ENCODE measurements around the gene DHCR24. TPM values are rescaled to one million over a fixed set of nuclear protein-coding genes. Genes with fewer than 3 reads are reported as not detected.
A peak's percentile ranks its signal among the peaks of the same experiment; 100 is the strongest.
"Not testable (repeated sequence)": the region's sequence is repeated elsewhere in the genome, so short reads cannot be mapped to it uniquely, and the experiment has no call there.

The DHCR24 gene
- total RNA-seq, result 10 to 100 TPM; 10.7 to 28.7 (median 21.6) TPM
- polyA plus RNA-seq, result 17.5 TPM
- long read RNA-seq, donor 1, full-length matches to known transcripts, result 24 of 37 reads
- long read RNA-seq, donor 1, partial matches to known transcripts, result 2 of 37 reads
- long read RNA-seq, donor 1, other reads (novel, unspliced or antisense), result 11 of 37 reads
- long read RNA-seq, donor 2, full-length matches to known transcripts, result 13 of 20 reads
- long read RNA-seq, donor 2, partial matches to known transcripts, result 2 of 20 reads
- long read RNA-seq, donor 2, other reads (novel, unspliced or antisense), result 5 of 20 reads
- long read RNA-seq, donor 3, full-length matches to known transcripts, result 75 of 152 reads
- long read RNA-seq, donor 3, partial matches to known transcripts, result 28 of 152 reads
- long read RNA-seq, donor 3, other reads (novel, unspliced or antisense), result 49 of 152 reads
- long read RNA-seq, donor 4, full-length matches to known transcripts, result 4 of 8 reads
- long read RNA-seq, donor 4, partial matches to known transcripts, result 2 of 8 reads
- long read RNA-seq, donor 4, other reads (novel, unspliced or antisense), result 2 of 8 reads

GRCh38 chr1:54886724-54887664 lies at the start of gene DHCR24:
TSS of gene DHCR24 (minus strand) at chr1:54887195. CDS start at chr1:54887119, 76 bp downstream.
- H3K27ac ChIP-seq (ENCODE audit: low read length), result peak within 1 kb of the TSS; percentile 67
- H3K4me1 ChIP-seq (ENCODE audit: control insufficient read depth, insufficient read depth, low read length), result peaks cover 9% of the 10 kb centered on the region
- DNase-seq (peak; percentile 90 to 95 (median 93)), ATAC-seq (peak; percentile 98)
- no peaks in the 10 kb centered on the region for H3K9me3 ChIP-seq (ENCODE audit: control insufficient read depth, low read length)
- intact Hi-C loops (cut with DNase I), result no loop called here
- peak within 1 kb of the TSS; percentile 67 for H3K4me3 ChIP-seq (ENCODE audit: low read length)
- WGBS, result under 1% methylated on average over 109 of the region's 109 CpGs
- H3K27me3 ChIP-seq (ENCODE audit: control insufficient read depth, insufficient read depth), result no peaks in the 10 kb centered on the region

- Histone ChIP-seq H3K27me3 (ENCODE audit: control insufficient read depth, insufficient read depth) (no peaks in the 10 kb centered on the region), H3K27ac (ENCODE audit: low read length) (no peak overlapping the region), H3K4me1 (ENCODE audit: control insufficient read depth, insufficient read depth, low read length) (no peaks in the 10 kb centered on the region), H3K9me3 (ENCODE audit: control insufficient read depth, low read length) (no peaks in the 10 kb centered on the region), H3K4me3 (ENCODE audit: low read length) (no peak overlapping the region)
- no peak for DNase-seq
- intact Hi-C loops (cut with DNase I), result no loop called here
- 87% methylated on average over 4 of the region's 4 CpGs for WGBS
- ATAC-seq, result no peak
Measured at GRCh38 chr1:54936791-54937190, 49.8 kb upstream of the DHCR24 start.

GRCh38 chr1:54934869-54935268 lies 47.9 kb upstream of the DHCR24 start:
- no peak overlapping the region for H3K4me3 ChIP-seq (ENCODE audit: low read length)
- ATAC-seq, result no peak
- intact Hi-C loops (cut with DNase I), result no loop called here
- H3K27me3 ChIP-seq (ENCODE audit: control insufficient read depth, insufficient read depth), result no peaks in the 10 kb centered on the region
- no peak for DNase-seq
- no peak overlapping the region for H3K27ac ChIP-seq (ENCODE audit: low read length)
- no peaks in the 10 kb centered on the region for H3K4me1 ChIP-seq (ENCODE audit: control insufficient read depth, insufficient read depth, low read length)
- H3K9me3 ChIP-seq (ENCODE audit: control insufficient read depth, low read length), result no peaks in the 10 kb centered on the region

GRCh38 chr1:54934081-54934480 lies 47.1 kb upstream of the DHCR24 start:
- DNase-seq; H3K9me3 ChIP-seq (ENCODE audit: control insufficient read depth, low read length); H3K27ac ChIP-seq (ENCODE audit: low read length); ATAC-seq; H3K4me3 ChIP-seq (ENCODE audit: low read length); H3K4me1 ChIP-seq (ENCODE audit: control insufficient read depth, insufficient read depth, low read length); H3K27me3 ChIP-seq (ENCODE audit: control insufficient read depth, insufficient read depth); intact Hi-C loops (cut with DNase I): not testable (repeated sequence)
- WGBS, result 90% methylated on average over 6 of the region's 6 CpGs

GRCh38 chr1:54931275-54931840 lies 44.4 kb upstream of the DHCR24 start:
- Histone ChIP-seq H3K27me3 (ENCODE audit: control insufficient read depth, insufficient read depth) (no peaks in the 10 kb centered on the region), H3K9me3 (ENCODE audit: control insufficient read depth, low read length) (no peaks in the 10 kb centered on the region), H3K4me3 (ENCODE audit: low read length) (no peak overlapping the region), H3K27ac (ENCODE audit: low read length) (no peak overlapping the region), H3K4me1 (ENCODE audit: control insufficient read depth, insufficient read depth, low read length) (peaks cover 6% of the 10 kb centered on the region)
- intact Hi-C loops (cut with DNase I), result no loop called here
- DNase-seq (no peak), ATAC-seq (no peak)
- 60% methylated on average over 1 of the region's 1 CpG for WGBS

GRCh38 chr1:54929700-54930099 lies 42.7 kb upstream of the DHCR24 start:
- intact Hi-C loops (cut with DNase I), result no loop called here
- Histone ChIP-seq H3K4me3 (ENCODE audit: low read length) (no peak overlapping the region), H3K4me1 (ENCODE audit: control insufficient read depth, insufficient read depth, low read length) (peaks cover 6% of the 10 kb centered on the region), H3K27ac (ENCODE audit: low read length) (no peak overlapping the region), H3K27me3 (ENCODE audit: control insufficient read depth, insufficient read depth) (no peaks in the 10 kb centered on the region), H3K9me3 (ENCODE audit: control insufficient read depth, low read length) (no peaks in the 10 kb centered on the region)
- ATAC-seq (no peak), DNase-seq (no peak)

GRCh38 chr1:54928327-54928726 lies 41.3 kb upstream of the DHCR24 start:
- no peak overlapping the region for H3K4me3 ChIP-seq (ENCODE audit: low read length)
- intact Hi-C loops (cut with DNase I), result no loop called here
- H3K27ac ChIP-seq (ENCODE audit: low read length), result peak overlapping the region; percentile 42
- no peak for DNase-seq
- H3K9me3 ChIP-seq (ENCODE audit: control insufficient read depth, low read length), result no peaks in the 10 kb centered on the region
- 79% methylated on average over 2 of the region's 2 CpGs for WGBS
- H3K4me1 ChIP-seq (ENCODE audit: control insufficient read depth, insufficient read depth, low read length), result peaks cover 6% of the 10 kb centered on the region
- no peaks in the 10 kb centered on the region for H3K27me3 ChIP-seq (ENCODE audit: control insufficient read depth, insufficient read depth)
- ATAC-seq, result no peak

GRCh38 chr1:54927472-54928240 lies 40.7 kb upstream of the DHCR24 start:
- intact Hi-C loops (cut with DNase I), result no loop called here
- H3K9me3 ChIP-seq (ENCODE audit: control insufficient read depth, low read length), result no peaks in the 10 kb centered on the region
- no peak overlapping the region for H3K4me3 ChIP-seq (ENCODE audit: low read length)
- H3K27ac ChIP-seq (ENCODE audit: low read length), result peak overlapping the region; percentile 91
- DNase-seq (peak in 1 of 3 donors; percentile 57), ATAC-seq (peak; percentile 61 to 80)
- WGBS, result 69% methylated on average over 8 of the region's 8 CpGs
- H3K4me1 ChIP-seq (ENCODE audit: control insufficient read depth, insufficient read depth, low read length), result peaks cover 6% of the 10 kb centered on the region
- no peaks in the 10 kb centered on the region for H3K27me3 ChIP-seq (ENCODE audit: control insufficient read depth, insufficient read depth)

- H3K4me1 ChIP-seq (ENCODE audit: control insufficient read depth, insufficient read depth, low read length), result peaks cover 6% of the 10 kb centered on the region
- no peaks in the 10 kb centered on the region for H3K9me3 ChIP-seq (ENCODE audit: control insufficient read depth, low read length)
- ATAC-seq (no peak), DNase-seq (no peak)
- H3K27ac ChIP-seq (ENCODE audit: low read length), result peak overlapping the region; percentile 90
- intact Hi-C loops (cut with DNase I), result no loop called here
- H3K4me3 ChIP-seq (ENCODE audit: low read length), result no peak overlapping the region
- H3K27me3 ChIP-seq (ENCODE audit: control insufficient read depth, insufficient read depth), result no peaks in the 10 kb centered on the region
- 51% methylated on average over 2 of the region's 2 CpGs for WGBS
Measured at GRCh38 chr1:54926970-54927369, 40.0 kb upstream of the DHCR24 start.

GRCh38 chr1:54922921-54923421 lies 36.0 kb upstream of the DHCR24 start:
- Histone ChIP-seq H3K4me1 (ENCODE audit: control insufficient read depth, insufficient read depth, low read length) (peaks cover 5% of the 10 kb centered on the region), H3K9me3 (ENCODE audit: control insufficient read depth, low read length) (no peaks in the 10 kb centered on the region), H3K4me3 (ENCODE audit: low read length) (no peak overlapping the region), H3K27me3 (ENCODE audit: control insufficient read depth, insufficient read depth) (no peaks in the 10 kb centered on the region), H3K27ac (ENCODE audit: low read length) (peak overlapping the region; percentile 83)
- ATAC-seq, result peak; percentile 54 to 61
- 38% methylated on average over 2 of the region's 2 CpGs for WGBS
- DNase-seq, result no peak
- intact Hi-C loops (cut with DNase I), result no loop called here

All from right cardiac atrium (tissue), 5 donors.